GM21528 (cell line): ENCODE measurements around the gene CBFB.
"Not testable (repeated sequence)": the region's sequence is repeated elsewhere in the genome, so short reads cannot be mapped to it uniquely, and the experiment has no call there.

ENCODE experiments used
- ATAC-seq: cut with Tn5 transposase; IDR thresholded peaks from one replicate; pipeline ENCODE4 v1.9.1; 2021; ENCODE audit warnings: mild to moderate bottlenecking, moderate library complexity; ENCODE audit not compliant: unreplicated experiment, low FRiP score

CBFB gene

GRCh38 chr16:67028696-67029253 is at the start of gene CBFB:
Gene CBFB (plus strand): TSS chr16:67029149. CDS start chr16:67029408, 259 bp downstream.
- ATAC-seq = peak; percentile 74

- no peak for ATAC-seq
These were observed 45.9 kb upstream of the CBFB start for GRCh38 chr16:66983033-66983432.

- no peak for ATAC-seq
These were observed 44.0 kb upstream of the CBFB start for GRCh38 chr16:66984892-66985311.

- ATAC-seq = no peak
These were observed 42.4 kb upstream of the CBFB start for GRCh38 chr16:66986559-66986958.

GRCh38 chr16:66988197-66988788 is 40.7 kb upstream of the CBFB start, which contains the start of gene CES4A:
Gene CES4A (plus strand): TSS chr16:66988589. CDS start chr16:66988773, 184 bp downstream.
- ATAC-seq = no peak

- no peak for ATAC-seq
These were observed 37.3 kb upstream of the CBFB start for GRCh38 chr16:66991545-66992077.

GRCh38 chr16:66993558-66993957 is 35.4 kb upstream of the CBFB start:
- ATAC-seq = not testable (repeated sequence)

- no peak for ATAC-seq
These were observed 32.5 kb upstream of the CBFB start for GRCh38 chr16:66996324-66996982.

GRCh38 chr16:66996983-66997358 is 32.0 kb upstream of the CBFB start:
- no peak for ATAC-seq

GRCh38 chr16:67000384-67001351 is 28.3 kb upstream of the CBFB start:
- no peak for ATAC-seq

- no peak for ATAC-seq
These were observed 27.2 kb upstream of the CBFB start for GRCh38 chr16:67001726-67002125.

- ATAC-seq = no peak
These were observed 21.9 kb upstream of the CBFB start for GRCh38 chr16:67006930-67007658.

- no peak for ATAC-seq
These were observed 19.8 kb upstream of the CBFB start for GRCh38 chr16:67009158-67009557.

GRCh38 chr16:67011274-67011673 is 17.7 kb upstream of the CBFB start:
- no peak for ATAC-seq

- ATAC-seq = no peak
These were observed 15.6 kb upstream of the CBFB start for GRCh38 chr16:67013233-67013822.

- no peak for ATAC-seq
These were observed 14.9 kb upstream of the CBFB start for GRCh38 chr16:67013823-67014633.

GRCh38 chr16:67014634-67015312 is 14.2 kb upstream of the CBFB start:
- no peak for ATAC-seq

GRCh38 chr16:67015313-67015731 is 13.6 kb upstream of the CBFB start:
- no peak for ATAC-seq
